ENCODE measurements around the gene ITPK1.
A peak's percentile ranks its signal among the peaks of the same experiment; 100 is the strongest.

The ITPK1 gene

DNA sequence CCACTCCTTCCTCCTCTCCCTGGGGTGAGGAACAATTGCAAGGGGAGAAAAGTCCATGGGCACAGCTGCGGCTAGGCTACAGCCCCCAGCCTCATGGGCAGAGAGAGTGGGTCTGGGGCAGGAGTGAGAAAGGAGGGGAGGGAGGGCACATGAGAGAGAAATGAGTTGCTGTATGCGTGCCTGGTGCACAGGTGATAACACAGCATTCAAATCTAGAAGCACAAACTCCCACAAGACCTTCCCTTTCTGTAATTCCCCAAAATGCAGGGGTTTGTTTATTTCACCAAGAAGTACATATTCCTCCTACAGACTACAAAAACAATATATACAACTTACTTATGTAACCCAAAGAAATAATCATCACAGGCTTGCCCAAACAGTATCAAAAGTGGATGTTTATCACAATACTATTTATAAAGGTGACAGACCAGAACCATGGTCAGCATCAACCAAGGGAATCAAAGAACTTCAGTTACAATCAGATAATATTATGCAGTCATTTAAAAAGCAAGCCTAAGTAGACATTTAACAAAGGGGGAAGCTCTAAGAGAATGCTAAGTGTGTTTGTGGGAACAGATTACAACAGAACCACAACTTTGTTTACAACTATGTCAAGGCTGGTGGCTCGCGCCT, 54.2 kb downstream of the ITPK1 start:
- no peak for DNase-seq (ENCODE audit: low read depth, low spot score)

DNA sequence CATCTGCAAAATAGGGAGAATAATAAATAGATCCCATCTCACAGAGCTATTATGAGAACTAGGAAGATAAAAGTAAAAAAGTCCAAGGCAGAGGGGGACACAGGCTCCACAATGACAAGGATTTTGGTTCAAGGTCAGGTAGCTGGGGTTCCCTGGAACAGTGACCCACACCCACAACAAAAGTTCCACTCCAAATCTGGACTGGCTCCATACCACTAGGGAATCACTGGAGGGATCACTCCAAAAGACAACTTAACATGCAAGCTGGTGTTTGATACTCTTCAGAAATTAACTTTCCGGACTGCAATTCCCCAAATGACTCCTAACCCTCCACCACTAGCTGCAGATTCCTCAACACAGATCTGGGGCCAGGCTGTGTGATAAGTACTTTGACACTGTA, 54.9 kb downstream of the ITPK1 start:
- no peak for DNase-seq (ENCODE audit: low read depth, low spot score)

DNA sequence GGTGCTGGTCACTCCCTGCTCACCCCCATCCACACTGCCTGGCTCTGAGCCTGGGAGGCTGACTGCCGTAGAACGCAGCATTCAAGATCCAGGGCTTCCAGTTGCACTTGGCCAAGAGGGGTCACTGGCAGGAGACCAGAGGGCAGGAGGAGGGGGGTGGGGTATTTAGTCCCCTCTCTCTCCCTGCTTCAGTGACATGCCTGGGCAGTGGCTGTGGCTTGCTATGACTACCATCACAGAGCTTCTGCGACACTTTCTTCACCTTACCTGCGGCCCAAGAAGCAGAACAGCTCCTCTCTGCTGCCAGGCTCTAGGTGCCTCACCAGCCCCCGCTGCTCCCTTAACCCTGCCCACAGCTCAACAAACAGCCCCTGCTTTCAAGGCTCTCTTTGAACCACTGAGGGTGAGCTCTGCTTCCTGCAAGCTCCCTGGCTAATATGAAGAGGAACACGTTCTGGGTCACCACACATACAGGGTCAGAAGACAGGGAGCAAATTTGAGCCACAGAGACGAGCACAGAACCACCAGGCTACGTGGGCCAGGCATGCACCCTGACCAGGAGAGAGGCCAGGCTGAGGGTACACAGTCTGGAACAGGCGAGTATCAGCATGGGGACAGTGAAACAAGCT, 55.7 kb downstream of the ITPK1 start:
- DNase-seq (ENCODE audit: low read depth, low spot score): no peak

DNA sequence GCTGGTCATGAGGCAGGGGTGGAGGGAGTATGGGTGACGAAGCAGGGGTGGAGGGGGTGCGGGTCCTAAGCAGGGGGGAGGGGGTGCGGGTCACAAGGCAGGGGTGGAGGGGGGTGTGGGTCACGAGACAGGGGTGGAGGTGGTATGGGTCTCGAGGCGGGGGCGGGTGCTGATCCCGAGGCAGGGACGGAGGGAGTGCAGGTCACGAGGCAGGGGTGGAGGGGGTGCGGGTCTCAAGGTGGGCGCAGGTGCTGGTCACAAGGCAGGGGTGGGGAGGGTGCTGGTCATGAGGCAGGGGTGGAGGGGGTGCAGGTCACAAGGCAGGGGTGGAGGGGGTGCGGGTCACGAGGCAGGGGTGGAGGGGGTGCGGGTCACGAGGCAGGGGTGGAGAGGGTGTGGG, 56.5 kb downstream of the ITPK1 start:
- DNase-seq (ENCODE audit: low read depth, low spot score): no peak

DNA sequence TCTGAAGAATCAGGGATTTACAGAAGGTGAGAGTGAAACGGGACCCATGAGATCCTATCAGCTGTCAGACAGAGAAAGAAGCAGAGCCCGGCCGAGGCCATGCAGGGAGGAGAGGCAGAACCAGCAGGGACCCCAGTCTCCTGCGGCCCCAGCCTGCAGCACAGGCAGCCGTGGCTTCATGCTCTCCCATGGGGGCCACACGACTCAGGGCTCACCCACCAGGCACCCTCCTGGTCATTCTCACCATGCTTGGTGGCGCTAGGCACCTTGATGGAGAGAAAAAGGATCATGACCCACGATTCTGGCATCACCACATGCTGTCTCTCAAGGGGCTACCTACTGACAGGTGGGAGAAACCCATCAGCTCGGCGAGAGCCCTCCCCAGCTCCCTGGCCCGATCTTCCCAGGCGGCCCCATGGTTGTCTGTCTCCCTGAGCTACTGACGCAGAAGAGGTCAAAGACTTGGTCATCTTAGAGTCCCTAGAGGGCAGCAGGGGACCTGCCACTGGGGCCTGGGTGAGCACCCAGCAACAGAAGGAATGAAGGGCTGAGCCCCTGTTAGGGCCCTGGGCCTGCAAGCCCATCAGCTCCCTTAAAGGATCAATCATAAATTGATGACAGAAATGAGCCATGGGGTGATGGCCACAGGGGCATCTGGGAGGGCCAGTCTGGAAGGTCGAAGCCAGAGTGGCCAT, 58.0 kb downstream of the ITPK1 start:
- no peak for DNase-seq (ENCODE audit: low read depth, low spot score)

DNA sequence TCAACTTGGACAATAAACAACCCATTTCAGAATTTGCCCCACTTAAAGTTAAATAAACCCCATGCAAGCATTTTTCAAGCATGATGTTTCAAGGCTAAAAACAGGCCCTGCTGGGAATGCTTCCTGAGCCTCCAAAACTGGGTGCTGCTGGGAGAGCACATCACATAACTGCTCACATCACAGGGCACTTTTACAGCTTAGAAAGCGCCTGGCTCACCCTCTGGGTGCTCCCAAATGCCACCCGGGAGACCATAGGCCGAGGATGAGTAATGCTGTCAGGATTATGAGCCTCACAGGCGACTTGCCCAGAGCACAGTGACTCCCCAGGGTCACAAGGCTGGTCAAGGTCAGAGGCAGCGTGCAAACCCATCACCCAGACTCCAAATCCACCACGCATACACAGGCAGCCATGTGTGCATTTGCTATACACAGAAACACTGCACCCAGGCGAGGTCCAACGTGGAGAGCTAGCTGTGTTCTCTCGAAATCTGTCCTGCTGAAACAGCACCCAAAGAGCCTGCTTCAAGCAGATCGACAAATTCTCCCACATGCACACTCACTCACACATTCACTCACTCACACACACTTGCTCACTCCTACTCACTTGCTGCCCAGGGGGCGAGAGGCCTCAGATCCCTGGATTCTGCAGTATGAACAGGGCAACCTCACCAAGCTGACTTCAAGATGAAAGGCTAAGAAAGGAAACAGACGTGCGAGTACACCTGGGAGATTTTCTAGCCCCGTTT, 58.7 kb downstream of the ITPK1 start:
- no peak for DNase-seq (ENCODE audit: low read depth, low spot score)

DNA sequence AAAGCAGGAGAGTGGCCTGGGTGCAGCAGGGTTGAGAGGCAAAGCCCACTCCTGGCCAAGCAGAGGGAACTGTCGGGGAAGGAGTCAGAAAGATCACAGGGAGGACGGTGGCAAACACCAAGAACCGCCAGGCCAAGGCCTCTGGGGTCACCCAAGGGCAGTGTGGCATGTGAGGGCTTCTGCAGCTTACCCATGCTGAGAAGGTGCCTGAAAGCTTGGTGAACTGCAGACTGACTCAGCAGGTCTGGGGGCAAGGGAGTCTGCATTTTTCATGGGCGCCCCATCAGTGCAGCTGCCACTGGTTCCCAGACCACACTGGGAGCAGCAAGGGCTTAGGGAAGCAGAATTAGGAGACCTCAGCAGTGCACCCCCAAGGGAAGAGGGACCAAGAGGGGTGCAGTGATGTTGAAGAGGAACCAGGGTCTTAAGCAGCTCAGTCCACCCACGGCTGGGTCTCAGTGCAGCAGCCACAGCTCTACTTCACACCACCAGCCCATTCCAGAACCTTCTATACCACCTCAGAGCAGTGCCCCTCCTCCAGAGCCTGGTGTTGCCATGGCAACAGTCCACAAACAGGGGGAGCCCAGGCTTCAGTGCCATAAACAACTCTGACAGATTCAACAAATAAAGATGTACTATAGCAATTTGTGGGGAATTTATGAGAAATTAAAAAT, 59.4 kb downstream of the ITPK1 start:
- no peak for DNase-seq (ENCODE audit: low read depth, low spot score)

DNA sequence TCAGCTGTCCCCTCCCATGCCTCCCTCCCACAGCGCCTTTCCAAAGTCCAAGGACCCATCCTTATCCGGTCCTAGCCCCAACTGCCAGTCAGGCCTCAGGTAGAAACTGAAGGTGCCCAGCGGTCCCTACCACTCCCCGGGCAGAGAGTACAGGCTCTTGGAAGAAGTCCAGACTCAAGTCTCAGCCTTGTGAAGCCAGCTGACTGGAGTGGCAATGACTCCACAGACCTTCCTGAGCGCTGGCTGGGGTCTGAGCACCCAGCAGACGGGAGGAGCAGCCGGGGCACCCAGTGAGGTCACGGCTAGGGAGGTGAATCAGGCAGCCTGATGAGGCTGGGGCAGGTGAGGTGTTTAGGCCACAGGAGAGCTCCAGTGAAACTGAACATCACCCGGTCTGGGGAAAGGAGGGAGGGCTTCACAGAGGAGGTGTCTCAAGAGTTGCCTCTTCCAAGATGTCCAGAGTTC, 60.0 kb downstream of the ITPK1 start:
- DNase-seq (ENCODE audit: low read depth, low spot score): no peak

DNA sequence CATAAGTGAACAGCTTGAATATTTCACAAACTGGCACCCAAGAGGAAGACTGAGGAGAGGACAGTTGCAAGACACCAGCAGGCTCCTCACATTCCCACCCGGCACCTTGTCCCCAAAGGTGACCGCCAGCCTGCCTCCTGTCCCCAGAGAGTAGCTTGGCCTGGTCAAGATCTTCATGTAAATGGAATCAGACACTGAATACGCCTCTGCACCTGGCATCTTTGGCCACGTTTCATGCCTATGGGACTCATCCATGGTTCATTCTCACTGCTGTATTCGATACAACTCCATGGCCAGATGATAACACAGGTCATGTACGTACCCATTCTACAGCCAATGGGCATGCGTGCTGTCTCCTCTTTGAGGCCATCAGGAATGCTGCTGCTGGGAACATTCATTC, 60.8 kb downstream of the ITPK1 start:
- DNase-seq (ENCODE audit: low read depth, low spot score): no peak

DNA sequence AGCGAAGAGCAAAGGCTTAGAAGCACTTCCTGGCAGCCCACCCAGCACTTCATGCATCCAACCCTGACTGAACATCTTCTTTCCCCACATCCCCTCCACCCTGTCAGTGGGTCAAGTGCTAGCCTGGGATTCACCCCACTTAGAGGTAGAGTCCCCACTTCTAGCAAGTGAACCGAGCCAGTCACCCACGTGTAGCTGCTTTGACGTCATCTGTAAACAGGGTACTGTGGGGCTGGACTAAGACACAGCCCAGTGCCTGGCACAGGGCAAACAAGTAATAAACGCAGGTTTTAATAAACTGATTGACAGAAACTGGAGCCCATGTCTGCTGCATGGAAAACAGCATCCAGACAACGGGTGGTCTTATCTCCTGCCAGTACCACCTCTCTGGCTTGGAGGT, 61.7 kb downstream of the ITPK1 start:
- no peak for DNase-seq (ENCODE audit: low read depth, low spot score)

DNA sequence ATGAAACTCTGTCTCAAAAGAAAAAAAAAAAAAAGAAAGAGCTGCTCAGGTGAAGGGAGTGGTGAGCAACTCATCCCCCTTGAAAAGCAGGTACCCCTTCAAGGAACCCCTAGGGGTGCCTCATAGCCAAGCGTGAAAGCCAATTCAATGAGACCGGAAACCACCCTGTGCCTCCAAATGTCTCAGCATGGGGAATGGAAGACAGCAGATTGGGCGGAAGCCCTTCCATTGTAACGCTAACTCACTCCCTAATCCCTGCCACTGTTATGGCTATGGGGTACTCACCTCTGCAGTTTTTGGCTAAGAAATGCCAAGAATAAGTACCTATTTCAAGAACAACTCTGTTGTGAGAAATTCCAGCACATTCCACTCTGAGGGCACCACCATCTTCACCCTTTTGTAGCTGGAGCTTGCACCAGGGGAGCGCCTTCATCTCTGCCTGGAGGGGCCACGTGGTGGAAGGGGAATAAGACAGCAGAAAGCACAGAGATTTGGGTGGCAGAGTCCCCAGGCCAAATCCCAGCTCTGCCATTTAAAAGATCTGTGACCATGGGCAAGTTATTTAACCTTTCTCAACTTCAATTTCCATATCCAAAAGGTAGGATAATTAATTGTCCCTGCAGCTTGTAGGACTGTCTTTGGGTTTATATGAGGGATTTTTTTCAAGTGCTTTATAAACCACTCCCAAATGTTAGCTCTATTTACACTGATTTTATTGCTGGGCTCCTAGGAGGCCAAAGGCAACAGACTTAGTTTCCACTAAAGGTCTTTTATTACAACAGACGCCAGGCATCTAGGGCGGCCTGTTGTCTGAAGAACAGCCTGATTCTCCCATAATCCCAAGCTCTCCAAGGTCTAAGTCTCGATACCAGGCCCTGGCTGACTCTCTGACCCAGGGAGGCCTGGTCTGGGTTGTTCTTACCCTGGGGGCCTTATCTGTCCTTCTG, 63.9 kb downstream of the ITPK1 start:
- DNase-seq (ENCODE audit: low read depth, low spot score): no peak

DNA sequence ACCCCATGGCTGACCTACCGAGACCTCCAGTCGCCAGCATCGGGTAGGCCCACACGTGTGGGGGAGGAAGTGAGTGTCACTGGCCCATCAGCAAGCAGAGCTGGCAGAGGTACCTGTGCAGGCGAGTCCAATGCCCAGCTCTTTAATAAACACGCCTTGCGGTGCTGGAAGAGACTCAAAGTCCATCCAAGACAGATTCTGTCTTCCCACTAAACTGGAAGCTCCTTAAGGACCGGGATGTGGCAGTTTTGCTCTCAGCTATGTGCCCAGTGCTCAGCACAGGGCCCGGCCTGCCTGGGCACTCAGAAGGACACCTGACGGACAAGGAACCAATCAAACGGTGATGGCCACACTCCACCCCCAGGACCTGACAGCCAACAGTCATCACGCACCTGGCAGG, 65.0 kb downstream of the ITPK1 start:
- no peak for DNase-seq (ENCODE audit: low read depth, low spot score)

DNA sequence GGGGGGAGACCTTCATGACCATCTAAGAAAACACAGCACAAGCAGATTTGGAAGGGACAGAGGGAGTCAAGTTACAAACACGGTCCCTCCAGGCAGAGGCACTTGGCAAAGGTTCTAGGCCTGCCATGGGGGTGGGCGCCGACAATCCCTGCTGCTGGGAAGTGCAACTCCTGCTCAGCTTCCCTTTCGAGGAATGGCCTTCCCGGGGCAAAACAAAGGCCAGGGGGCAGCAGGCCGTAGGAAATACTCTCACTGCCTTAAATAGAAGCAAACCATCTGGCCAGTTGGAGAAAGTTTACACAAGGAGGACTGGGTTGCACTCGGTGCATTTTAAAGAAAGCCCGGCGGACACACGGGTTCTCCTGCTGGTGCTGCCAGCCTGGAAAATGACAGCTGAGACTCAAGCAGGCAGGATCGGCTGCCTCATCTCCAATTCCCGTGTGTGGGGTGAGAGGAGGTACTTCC, 65.8 kb downstream of the ITPK1 start:
- peak; percentile 46 for DNase-seq (ENCODE audit: low read depth, low spot score)

DNA sequence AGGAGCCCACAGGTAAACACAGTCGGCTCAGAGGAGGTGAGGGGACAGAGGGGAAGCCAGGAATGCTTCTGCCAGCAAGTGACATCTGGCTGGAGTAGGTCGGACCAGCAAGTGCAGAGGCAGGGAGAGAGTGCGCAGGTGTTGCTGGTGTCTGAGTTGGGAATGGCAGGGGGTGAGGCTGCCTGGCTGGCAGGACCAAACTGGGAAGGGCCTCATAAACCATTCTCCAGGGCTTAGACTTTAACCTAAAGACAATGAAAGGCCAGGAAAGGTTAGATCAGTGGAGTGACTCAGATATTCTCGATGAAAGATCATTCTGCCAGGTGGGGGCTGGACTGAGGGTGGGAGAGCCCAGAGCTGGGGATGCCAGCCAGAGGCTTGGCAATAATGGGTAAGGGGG, 66.4 kb downstream of the ITPK1 start:
- no peak for DNase-seq (ENCODE audit: low read depth, low spot score)

DNA sequence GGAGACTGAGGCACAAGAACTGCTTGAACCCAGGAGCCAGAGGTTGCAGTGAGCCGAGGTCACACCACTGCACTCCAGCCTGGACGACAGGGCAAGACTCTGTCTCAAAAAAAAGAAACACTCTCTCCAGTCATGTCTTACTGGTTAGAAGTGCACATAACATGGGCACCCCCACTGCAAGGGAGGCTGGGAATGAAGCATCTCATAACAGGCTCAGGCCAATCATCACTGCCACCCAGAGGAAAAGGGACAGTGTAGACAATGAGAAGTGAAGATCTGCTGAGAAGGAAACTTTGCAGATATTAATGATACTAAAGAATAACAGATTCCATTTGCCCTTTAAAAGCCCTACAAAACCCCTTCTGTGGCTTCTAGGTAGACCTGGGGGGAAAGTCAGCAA, 66.9 kb downstream of the ITPK1 start:
- DNase-seq (ENCODE audit: low read depth, low spot score): no peak

DNA sequence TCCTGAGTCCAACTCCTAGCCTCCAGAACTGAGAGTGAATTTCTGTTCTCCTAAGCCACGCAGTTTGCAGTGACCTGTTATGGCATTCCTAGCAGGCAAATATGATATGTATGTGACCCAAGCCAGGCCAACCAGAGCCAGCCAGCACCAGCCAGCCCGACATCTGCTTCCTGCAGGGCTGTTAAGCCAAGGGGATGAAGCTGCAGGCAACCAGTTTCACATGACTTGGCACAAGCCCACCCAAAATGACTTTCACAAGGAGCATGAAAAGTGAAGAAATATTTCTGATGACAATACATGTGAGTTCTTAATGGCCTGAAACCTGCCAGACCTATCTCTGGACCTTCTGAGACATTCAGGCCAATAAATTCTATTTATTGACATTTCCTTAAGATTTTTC, 68.1 kb downstream of the ITPK1 start:
- DNase-seq (ENCODE audit: low read depth, low spot score): no peak

DNA sequence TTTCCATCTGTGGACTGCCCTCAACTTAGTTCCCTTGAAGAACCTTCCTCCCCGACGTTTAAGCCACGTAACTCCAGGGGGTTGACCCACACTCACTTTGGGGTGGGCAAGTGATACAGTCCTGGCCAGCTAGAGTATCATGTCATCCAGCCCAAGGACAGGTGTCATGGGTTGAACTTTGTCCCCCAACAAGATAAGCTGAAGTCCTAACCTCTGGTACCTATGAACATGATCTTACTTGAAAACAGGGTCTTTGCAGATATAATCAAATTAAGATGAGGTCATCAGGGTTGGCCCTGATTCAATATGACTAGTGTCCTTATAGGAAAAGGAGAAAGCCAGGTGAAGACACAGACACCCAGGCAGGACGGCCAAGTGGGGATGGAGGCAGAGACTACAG, 68.6 kb downstream of the ITPK1 start:
- no peak for DNase-seq (ENCODE audit: low read depth, low spot score)

DNA sequence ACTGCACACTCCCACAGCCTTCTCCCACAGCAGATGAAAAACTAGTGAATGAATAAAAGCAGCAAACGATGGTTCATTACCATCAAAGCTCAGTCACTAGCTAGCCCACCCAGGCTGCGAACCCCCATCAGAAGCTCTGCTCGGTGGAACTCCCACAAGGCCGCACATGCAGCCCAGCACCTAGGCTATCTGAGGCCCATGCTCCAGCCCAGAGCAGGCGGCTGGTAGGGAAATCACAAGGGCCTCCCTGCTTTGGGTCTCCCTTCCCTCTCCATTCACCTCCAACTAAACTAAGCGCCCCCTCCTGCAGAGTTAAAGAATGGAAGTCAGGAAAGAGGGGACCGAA, 69.0 kb downstream of the ITPK1 start:
- DNase-seq (ENCODE audit: low read depth, low spot score): no peak

DNA sequence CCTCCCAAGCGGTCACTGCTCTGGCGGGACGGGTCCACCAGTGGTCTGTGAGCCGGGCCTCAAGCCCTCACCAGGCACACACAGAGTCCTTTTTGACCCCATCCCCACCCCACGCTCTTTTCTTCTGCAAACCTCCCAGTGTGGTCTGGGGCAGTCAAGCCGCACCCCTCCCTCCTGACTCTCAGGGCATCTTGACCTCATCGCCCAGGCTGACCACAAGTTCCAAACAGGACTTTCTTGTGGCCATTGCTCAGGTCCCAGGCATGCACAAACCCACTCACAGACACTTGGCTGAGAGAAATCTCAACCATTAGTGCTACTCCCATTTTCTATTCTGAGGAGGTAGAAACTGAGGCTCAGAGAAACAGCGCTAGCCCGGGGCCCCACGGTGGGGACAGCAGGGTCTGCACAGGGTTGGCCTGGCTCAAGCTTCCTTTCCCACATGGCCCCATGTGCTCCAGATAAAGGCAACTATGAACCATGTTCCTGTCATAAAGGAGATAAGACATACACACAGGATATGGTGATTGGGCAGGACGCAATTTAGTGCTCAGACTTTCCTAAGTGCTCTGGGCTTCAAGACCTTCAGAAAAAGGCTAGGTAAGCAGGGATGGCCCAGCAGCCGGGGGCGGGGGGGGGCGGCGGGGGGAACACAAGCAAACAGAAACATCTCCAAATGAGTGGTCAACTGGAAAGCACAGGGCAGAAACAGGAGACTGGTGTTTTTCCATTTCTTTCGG, 69.6 kb downstream of the ITPK1 start:
- no peak for DNase-seq (ENCODE audit: low read depth, low spot score)

DNA sequence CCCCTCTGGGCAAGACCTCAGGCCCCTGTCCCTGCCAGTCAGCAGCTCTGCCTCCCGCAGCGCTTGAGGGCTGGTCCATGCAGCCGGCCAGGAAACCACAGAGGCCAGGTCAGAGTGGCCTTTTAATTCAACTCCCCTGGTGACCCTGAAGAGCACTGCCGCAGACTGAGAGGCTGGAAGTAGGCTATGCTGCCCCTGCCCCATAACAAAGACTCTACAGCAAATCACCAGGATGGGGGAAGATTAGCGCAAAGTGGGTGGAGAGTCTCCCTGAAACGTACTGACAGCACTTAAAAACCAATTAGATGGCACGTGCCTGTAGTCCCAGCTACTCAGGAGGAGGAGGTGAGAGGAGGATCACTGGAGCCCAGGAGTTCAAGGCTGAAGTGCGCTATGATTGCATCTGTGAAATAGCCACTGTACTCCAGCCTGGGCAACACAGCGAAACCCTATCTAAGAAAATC, 70.5 kb downstream of the ITPK1 start:
- peak; percentile 90 for DNase-seq (ENCODE audit: low read depth, low spot score)

Data from ELF-1 (cell line).